Smooth muscle cell (in vitro differentiated cells): Measurements from ENCODE around the gene TNS3. TPM values are rescaled to one million over a fixed set of nuclear protein-coding genes. Genes with fewer than 3 reads are reported as not detected.

Source experiments
- DNase-seq: peaks from one replicate; lab custom pipeline; 2025; ENCODE audit not compliant: unreplicated experiment; lab: John Stamatoyannopoulos, UW
- H2AFZ ChIP-seq: fragments of 200-600 bp; sonication (generic); 2 replicates; pipeline ENCODE4 v1.6.0; 2016; ENCODE audit warnings: antibody characterized with exemption, low read depth, mild to moderate bottlenecking
- H3F3A ChIP-seq: fragments of 200-600 bp; sonication (generic); 2 replicates; pipeline ENCODE4 v1.6.0; 2017; ENCODE audit warnings: antibody characterized with exemption, low read depth
- H3K27ac ChIP-seq: fragments of 200-600 bp; sonication (generic); 2 replicates; pipeline ENCODE4 v1.5.1; 2016; ENCODE audit warnings: low read depth, mild to moderate bottlenecking
- H3K27me3 ChIP-seq: fragments of 200-600 bp; sonication (generic); 2 replicates; pipeline ENCODE4 v1.6.1; 2016; ENCODE audit warnings: low read depth, mild to moderate bottlenecking
- H3K36me3 ChIP-seq: fragments of 200-600 bp; sonication (generic); 2 replicates; pipeline ENCODE4 v1.5.1; 2016; ENCODE audit warnings: low read depth
- H3K4me1 ChIP-seq: fragments of 200-600 bp; sonication (generic); 2 replicates; pipeline ENCODE4 v1.5.1; 2016; ENCODE audit warnings: low read depth
- H3K4me2 ChIP-seq: fragments of 200-600 bp; sonication (generic); 2 replicates; pipeline ENCODE4 v1.6.0; 2016; ENCODE audit warnings: mild to moderate bottlenecking
- H3K4me3 ChIP-seq: fragments of 200-600 bp; sonication (generic); 2 replicates; pipeline ENCODE4 v1.5.1; 2016; ENCODE audit warnings: mild to moderate bottlenecking
- H3K79me2 ChIP-seq: fragments of 200-600 bp; sonication (generic); 2 replicates; pipeline ENCODE4 v1.6.0; 2016; ENCODE audit warnings: low read depth, mild to moderate bottlenecking
- H3K9ac ChIP-seq: fragments of 200-600 bp; sonication (generic); 2 replicates; pipeline ENCODE4 v1.6.0; 2016; ENCODE audit warnings: low read depth
- H3K9me3 ChIP-seq: fragments of 200-600 bp; sonication (generic); replicated peaks from 2 replicates; pipeline ENCODE4 v1.5.1; 2016; ENCODE audit warnings: low read depth
- H4K20me1 ChIP-seq: fragments of 200-600 bp; sonication (generic); 2 replicates; pipeline ENCODE4 v1.6.0; 2016; ENCODE audit warnings: low read depth
- WGBS: methylation state at CpG from one replicate; pipeline ENCODE4 v1.1.7; 2016; ENCODE audit warnings: low lambda C conversion rate; 5-methylcytosine and 5-hydroxymethylcytosine counted together
- polyA plus RNA-seq: library from polyadenylated mRNA; unstranded; fragments of >200 nt; fragmentation: Nextera tagmentation; extraction: Ambion mirVana; gene quantifications from 2 replicates; pipeline ENCODE4 v1.2.1, GENCODE V29; 2016
- total RNA-seq: library from RNA; depleted of rRNA; stranded (reverse); fragments of >200 nt; gene quantifications from 2 replicates; pipeline ENCODE4 v1.2.3, GENCODE V29; 2014
- TF ChIP-seq, protein P1 (sequence below): fragments of 200-600 bp; sonication (generic); IDR thresholded peaks from 2 replicates; pipeline ENCODE4 v1.5.1; 2017; ENCODE audit warnings: borderline replicate concordance, mild to moderate bottlenecking, antibody characterized with exemption; ENCODE audit not compliant: insufficient read depth, poor library complexity, severe bottlenecking

The TNS3 gene
- total and polyA plus RNA-seq, 2 experiments from 2014 or later, result 32.6 to 50.5 TPM

DNA sequence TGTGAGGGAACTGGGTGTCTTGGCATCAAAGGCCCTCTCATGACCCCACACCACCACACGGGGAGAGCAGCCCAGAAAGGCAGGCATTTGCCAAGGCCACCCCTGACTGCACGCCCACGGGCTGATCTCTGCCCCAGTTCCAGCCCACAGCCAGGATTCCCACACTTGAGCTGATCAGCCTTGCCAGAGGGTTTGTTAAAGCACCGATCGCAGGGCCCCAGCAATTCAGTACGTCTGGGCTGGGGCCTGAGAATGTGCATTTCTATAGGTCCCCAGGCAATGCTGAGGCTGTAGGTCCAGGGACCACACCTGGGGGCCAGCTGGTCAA, 103.9 kb downstream of the TNS3 start:
- peaks cover 33% of the 10 kb centered on the region for H3K4me1 ChIP-seq

DNA sequence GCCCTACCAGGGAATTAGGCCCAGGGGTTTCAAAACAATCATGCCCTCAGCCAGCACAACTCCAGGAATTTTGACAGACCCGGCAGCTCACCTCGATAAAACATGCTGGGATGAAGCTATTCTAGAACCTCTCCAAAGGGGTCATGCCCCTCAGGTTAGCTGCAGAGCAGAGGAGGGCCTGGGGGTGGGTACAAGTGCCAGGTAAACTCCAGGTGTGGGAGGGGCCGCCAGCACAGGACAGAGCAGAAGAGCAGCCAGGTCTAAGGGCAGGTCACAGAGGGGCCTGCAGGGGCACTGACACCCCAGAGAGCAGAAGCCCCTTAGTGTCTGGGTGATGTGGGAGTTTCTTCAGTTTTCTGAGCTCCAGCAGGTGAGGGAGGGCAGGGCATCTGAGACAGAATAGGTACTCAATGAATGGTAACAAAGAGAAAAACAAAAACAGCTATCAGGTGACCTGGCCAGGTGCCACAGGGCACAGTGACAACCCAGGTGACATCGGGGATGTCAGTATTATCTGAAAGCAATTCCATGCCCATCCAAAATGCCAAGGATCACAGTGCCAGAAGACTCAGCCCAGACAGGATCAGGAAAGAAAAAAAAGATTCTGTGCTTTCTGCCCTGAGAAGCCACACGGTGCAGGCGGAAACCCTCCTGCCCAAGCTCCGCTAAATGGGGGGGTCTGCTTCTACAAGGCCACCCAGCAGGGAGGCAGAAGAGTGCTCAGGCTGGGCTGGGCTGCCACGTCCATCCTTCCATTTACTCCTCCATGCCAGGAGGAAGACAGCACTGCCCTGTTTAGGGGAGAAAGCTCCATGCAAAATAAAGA, 104.5 kb downstream of the TNS3 start:
- Histone ChIP-seq H3K9ac (no peak overlapping the region), H3K36me3 (no peaks in the 10 kb centered on the region), H3K79me2 (peaks cover 57% of the 10 kb centered on the region), H3K4me1 (peaks cover 33% of the 10 kb centered on the region), H3F3A (peaks cover 18% of the 10 kb centered on the region), H3K9me3 (no peaks in the 10 kb centered on the region), H3K27me3 (no peaks in the 10 kb centered on the region), H3K27ac (no peak overlapping the region), H3K4me2 (no peak overlapping the region), H3K4me3 (no peak overlapping the region), H4K20me1 (peaks cover 55% of the 10 kb centered on the region), H2AFZ (no peak overlapping the region)
- 93% methylated on average over 8 of the region's 8 CpGs for WGBS
- TF ChIP-seq, protein P1, sequence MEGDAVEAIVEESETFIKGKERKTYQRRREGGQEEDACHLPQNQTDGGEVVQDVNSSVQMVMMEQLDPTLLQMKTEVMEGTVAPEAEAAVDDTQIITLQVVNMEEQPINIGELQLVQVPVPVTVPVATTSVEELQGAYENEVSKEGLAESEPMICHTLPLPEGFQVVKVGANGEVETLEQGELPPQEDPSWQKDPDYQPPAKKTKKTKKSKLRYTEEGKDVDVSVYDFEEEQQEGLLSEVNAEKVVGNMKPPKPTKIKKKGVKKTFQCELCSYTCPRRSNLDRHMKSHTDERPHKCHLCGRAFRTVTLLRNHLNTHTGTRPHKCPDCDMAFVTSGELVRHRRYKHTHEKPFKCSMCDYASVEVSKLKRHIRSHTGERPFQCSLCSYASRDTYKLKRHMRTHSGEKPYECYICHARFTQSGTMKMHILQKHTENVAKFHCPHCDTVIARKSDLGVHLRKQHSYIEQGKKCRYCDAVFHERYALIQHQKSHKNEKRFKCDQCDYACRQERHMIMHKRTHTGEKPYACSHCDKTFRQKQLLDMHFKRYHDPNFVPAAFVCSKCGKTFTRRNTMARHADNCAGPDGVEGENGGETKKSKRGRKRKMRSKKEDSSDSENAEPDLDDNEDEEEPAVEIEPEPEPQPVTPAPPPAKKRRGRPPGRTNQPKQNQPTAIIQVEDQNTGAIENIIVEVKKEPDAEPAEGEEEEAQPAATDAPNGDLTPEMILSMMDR, result no peak
- DNase-seq, result no peak

More for the DNA sequence above, 103.9 kb downstream of the TNS3 start:
- no peaks in the 10 kb centered on the region for H3K27me3 ChIP-seq
- no peak overlapping the region for H3K4me3 ChIP-seq
- H3K9me3 ChIP-seq, result no peaks in the 10 kb centered on the region
- H3F3A ChIP-seq, result peaks cover 18% of the 10 kb centered on the region
- H3K9ac ChIP-seq, result no peak overlapping the region
- DNase-seq, result no peak
- H4K20me1 ChIP-seq, result peaks cover 49% of the 10 kb centered on the region
- no peak overlapping the region for H2AFZ ChIP-seq
- WGBS, result 49% methylated on average over 5 of the region's 6 CpGs
- peaks cover 57% of the 10 kb centered on the region for H3K79me2 ChIP-seq
- no peak overlapping the region for H3K27ac ChIP-seq
- TF ChIP-seq, protein P1, result no peak
- H3K4me2 ChIP-seq, result no peak overlapping the region
- no peaks in the 10 kb centered on the region for H3K36me3 ChIP-seq

DNA sequence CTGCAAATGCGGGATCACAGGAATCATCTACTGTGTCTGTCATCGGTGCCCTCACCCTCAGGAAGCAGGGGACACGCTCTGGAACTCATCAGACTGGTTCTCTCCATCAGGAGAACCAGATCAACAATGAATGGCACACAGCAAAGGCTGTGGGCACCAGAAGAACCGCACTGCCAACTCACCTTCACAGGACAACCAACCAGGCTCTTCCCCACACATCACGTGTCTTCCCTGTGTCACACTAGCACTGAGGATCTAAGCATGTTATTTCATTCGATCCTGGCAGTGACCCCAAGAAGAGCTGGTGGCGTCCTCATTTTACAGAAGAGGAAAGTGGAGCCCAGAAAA, 106.1 kb downstream of the TNS3 start:
- 83% methylated on average over 7 of the region's 7 CpGs for WGBS
- Histone ChIP-seq H2AFZ (no peak overlapping the region), H3K9ac (no peak overlapping the region), H3K4me1 (peaks cover 32% of the 10 kb centered on the region), H3K36me3 (no peaks in the 10 kb centered on the region), H4K20me1 (peaks cover 68% of the 10 kb centered on the region), H3K27me3 (no peaks in the 10 kb centered on the region), H3K9me3 (no peaks in the 10 kb centered on the region), H3K4me3 (no peak overlapping the region), H3K27ac (no peak overlapping the region), H3K79me2 (peaks cover 49% of the 10 kb centered on the region), H3K4me2 (peak overlapping the region; percentile 63), H3F3A (peaks cover 16% of the 10 kb centered on the region)
- no peak for DNase-seq
- TF ChIP-seq, protein P1, result no peak
